Keratinocyte (primary cell): ENCODE results near the gene DDA1. TPM values are rescaled to one million over a fixed set of nuclear protein-coding genes. Genes with fewer than 3 reads are reported as not detected.
"Not testable (repeated sequence)": the region's sequence is repeated elsewhere in the genome, so short reads cannot be mapped to it uniquely, and the experiment has no call there.

Experiments
- DNase-seq: peaks from one replicate; pipeline ENCODE4 v3.0.0-alpha.2; 2011; ENCODE audit warnings: low read depth, missing footprints, low spot score
- FAIRE-seq: peaks from 2 replicates; lab custom pipeline; 2011; peaks lifted over from hg19 to GRCh38; lab: Jason Lieb, UNC
- H2AFZ ChIP-seq: 2 replicates; pipeline ENCODE4 v1.6.0; 2012; ENCODE audit warnings: low read length, control low read depth, inconsistent platforms; ENCODE audit not compliant: control insufficient read depth
- H3K27ac ChIP-seq: 2 replicates; pipeline ENCODE4 v1.5.1; 2011; ENCODE audit warnings: low read length; ENCODE audit not compliant: control insufficient read depth, insufficient read depth
- H3K27me3 ChIP-seq: 3 replicates; pipeline ENCODE4 v1.6.0; 2011; ENCODE audit warnings: low read length; ENCODE audit not compliant: control insufficient read depth, insufficient read depth; ENCODE audit errors: extremely low read depth
- H3K36me3 ChIP-seq, 2 experiments: 2 replicates in 1 of 2; 3 replicates in 1 of 2; pipeline ENCODE4 v1.5.1; 2011; ENCODE audit warnings: low read length in 2 of 2, mild to moderate bottlenecking in 1 of 2; ENCODE audit not compliant: control insufficient read depth in 2 of 2, insufficient read depth in 2 of 2; ENCODE audit errors: extremely low read depth in 1 of 2
- H3K4me1 ChIP-seq: 3 replicates; pipeline ENCODE4 v1.5.1; 2011; ENCODE audit warnings: low read length; ENCODE audit not compliant: control insufficient read depth, insufficient read depth; ENCODE audit errors: extremely low read depth
- H3K4me2 ChIP-seq: 3 replicates; pipeline ENCODE4 v1.6.0; 2011; ENCODE audit warnings: low read depth, low read length; ENCODE audit not compliant: control insufficient read depth, insufficient read depth; ENCODE audit errors: extremely low read depth
- H3K4me3 ChIP-seq, 3 experiments: fragments of 200-600 bp in 1 of 3; sonication (generic) in 1 of 3; 2 replicates in 2 of 3; 3 replicates in 1 of 3; pipeline ENCODE4 v1.5.1; 2011 to 2016; ENCODE audit warnings: low read length in 3 of 3, mild to moderate bottlenecking in 3 of 3, control low read depth in 2 of 3, inconsistent platforms in 1 of 3, low read depth in 1 of 3, mixed read lengths in 1 of 3, mixed run types in 1 of 3, moderate library complexity in 1 of 3; ENCODE audit not compliant: control insufficient read depth in 2 of 3, insufficient read depth in 2 of 3; ENCODE audit errors: extremely low read depth in 1 of 3
- H3K79me2 ChIP-seq: 2 replicates; pipeline ENCODE4 v1.6.0; 2012; ENCODE audit warnings: low read length; ENCODE audit not compliant: control insufficient read depth, insufficient read depth
- H3K9ac ChIP-seq: 3 replicates; pipeline ENCODE4 v1.6.0; 2011; ENCODE audit warnings: low read length; ENCODE audit not compliant: control insufficient read depth, insufficient read depth; ENCODE audit errors: extremely low read depth
- H3K9me1 ChIP-seq: 3 replicates; pipeline ENCODE4 v1.6.0; 2011; ENCODE audit warnings: low read length; ENCODE audit not compliant: control insufficient read depth, insufficient read depth; ENCODE audit errors: extremely low read depth
- H3K9me3 ChIP-seq: 2 replicates; pipeline ENCODE4 v1.5.1; 2012; ENCODE audit warnings: low read depth, low read length; ENCODE audit not compliant: control insufficient read depth
- H4K20me1 ChIP-seq: 3 replicates; pipeline ENCODE4 v1.6.0; 2011; ENCODE audit warnings: low read length; ENCODE audit not compliant: control insufficient read depth, insufficient read depth; ENCODE audit errors: extremely low read depth
- EZH2 ChIP-seq: IDR thresholded peaks from one replicate; pipeline ENCODE4 v1.6.1; 2012; ENCODE audit warnings: inconsistent platforms, mild to moderate bottlenecking, low read length, moderate library complexity
- dilution Hi-C: fragments of 300-500 bp; cut with MboI; formaldehyde crosslinking; loops from one replicate; pipeline ENCODE4 v1.7.0; 2020; ENCODE audit warnings: low sequenced_read_pairs; ENCODE audit not compliant: extremely low pct_ligation_motif_present
- polyA plus RNA-seq, 5 experiments: library from polyadenylated mRNA; depleted of rRNA in 3 of 5; stranded (reverse) in 3 of 5; stranded (forward) in 1 of 5; unstranded in 1 of 5; fragments of >200 nt; gene quantifications; 1 replicate in 1 of 5; 2 replicates in 3 of 5; 3 replicates in 1 of 5; pipeline versions ENCODE4 v1.2.1 to v1.2.3, GENCODE V29; 2011 to 2012; ENCODE audit warnings: missing spikeins in 2 of 5, low read depth in 1 of 5, low replicate concordance in 1 of 5
- TF ChIP-seq, protein P1 (sequence below), 3 experiments: IDR thresholded peaks in 1 of 3; conservative IDR thresholded peaks in 1 of 3; optimal IDR thresholded peaks in 1 of 3; 2 replicates in 2 of 3; 3 replicates in 1 of 3; pipeline versions ENCODE3 to v1.5.1; 2011; ENCODE audit warnings: low read length in 3 of 3, mild to moderate bottlenecking in 3 of 3, moderate library complexity in 2 of 3, control low read depth in 1 of 3, inconsistent platforms in 1 of 3; ENCODE audit not compliant: insufficient read depth in 2 of 3; ENCODE audit errors: extremely low read depth in 1 of 3

The DDA1 gene
- polyA plus RNA-seq, 1 donor (not counting 4 experiments of a cell fraction or from before 2014, with no cell fraction given) = 59.4 TPM

DNA sequence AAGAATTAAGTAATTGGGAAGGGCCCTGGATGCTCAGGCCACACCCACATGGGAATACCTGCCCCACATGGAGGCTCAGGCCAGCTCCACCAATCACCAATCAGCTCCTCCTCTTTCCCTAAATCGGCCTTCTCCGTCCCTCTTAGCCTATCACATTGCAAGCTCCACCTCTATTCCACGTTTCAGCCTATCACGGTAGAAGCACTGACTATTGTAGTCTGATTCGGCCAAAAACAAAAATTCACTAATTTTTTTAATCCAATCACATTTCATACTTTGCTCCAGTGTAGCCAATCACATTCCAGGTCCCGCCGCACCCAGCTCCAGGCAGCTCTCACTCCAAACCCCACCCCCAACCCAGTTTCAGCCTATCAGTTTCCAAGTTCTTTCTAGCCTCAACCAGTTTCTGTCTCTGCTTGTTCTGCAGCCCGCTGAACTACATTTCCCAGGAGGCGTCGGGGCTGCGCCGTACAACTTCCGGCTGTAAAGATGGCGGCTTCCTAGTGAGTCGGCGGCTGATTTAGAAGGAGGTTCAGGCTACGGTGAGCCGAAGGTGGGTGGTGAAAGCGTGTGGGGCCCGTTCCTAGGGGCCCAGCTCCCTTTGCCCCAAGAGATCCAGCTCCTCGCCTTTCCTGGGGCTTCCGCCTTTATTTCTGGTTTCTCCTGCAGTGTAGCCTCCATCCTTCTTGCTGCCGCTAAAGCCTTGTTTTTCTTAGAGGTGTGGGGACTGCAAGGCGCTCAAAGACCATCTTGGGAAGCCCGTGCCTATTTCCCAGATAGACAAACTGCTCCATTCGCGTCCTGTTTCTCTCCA is 42.2 kb upstream of the DDA1 start, which contains the start of gene BABAM1:
BABAM1 (plus strand) TSS at position 469 of the 814 bp plus-strand sequence. CDS start 1,364 bp downstream, outside the sequence.
- peak within 1 kb of the TSS; percentile 91 for H3K27ac ChIP-seq
- peak within 1 kb of the TSS; percentile 99 for H3K4me2 ChIP-seq
- DNase-seq = peak; percentile 94
- H3K36me3 ChIP-seq = peaks cover 10 to 12% of the 10 kb centered on the region in 2 experiments
- no peaks in the 10 kb centered on the region for H3K9me3 ChIP-seq
- peak within 1 kb of the TSS; percentile 92 for H3K9ac ChIP-seq
- peak; percentile 88 for FAIRE-seq
- H3K4me1 ChIP-seq = peaks cover 8% of the 10 kb centered on the region
- no peaks in the 10 kb centered on the region for H4K20me1 ChIP-seq
- H2AFZ ChIP-seq = peak within 1 kb of the TSS; percentile 93
- peak within 1 kb of the TSS; percentile 61 to 93 (median 90) for H3K4me3 ChIP-seq
- TF ChIP-seq EZH2 = no peak
- TF ChIP-seq, protein P1, sequence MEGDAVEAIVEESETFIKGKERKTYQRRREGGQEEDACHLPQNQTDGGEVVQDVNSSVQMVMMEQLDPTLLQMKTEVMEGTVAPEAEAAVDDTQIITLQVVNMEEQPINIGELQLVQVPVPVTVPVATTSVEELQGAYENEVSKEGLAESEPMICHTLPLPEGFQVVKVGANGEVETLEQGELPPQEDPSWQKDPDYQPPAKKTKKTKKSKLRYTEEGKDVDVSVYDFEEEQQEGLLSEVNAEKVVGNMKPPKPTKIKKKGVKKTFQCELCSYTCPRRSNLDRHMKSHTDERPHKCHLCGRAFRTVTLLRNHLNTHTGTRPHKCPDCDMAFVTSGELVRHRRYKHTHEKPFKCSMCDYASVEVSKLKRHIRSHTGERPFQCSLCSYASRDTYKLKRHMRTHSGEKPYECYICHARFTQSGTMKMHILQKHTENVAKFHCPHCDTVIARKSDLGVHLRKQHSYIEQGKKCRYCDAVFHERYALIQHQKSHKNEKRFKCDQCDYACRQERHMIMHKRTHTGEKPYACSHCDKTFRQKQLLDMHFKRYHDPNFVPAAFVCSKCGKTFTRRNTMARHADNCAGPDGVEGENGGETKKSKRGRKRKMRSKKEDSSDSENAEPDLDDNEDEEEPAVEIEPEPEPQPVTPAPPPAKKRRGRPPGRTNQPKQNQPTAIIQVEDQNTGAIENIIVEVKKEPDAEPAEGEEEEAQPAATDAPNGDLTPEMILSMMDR (optimal IDR thresholded peaks at IDR 0.05 in 1 of 3, IDR thresholded peaks at IDR 0.05 in 1 of 3, conservative IDR thresholded peaks at IDR 0.05 in 1 of 3; ENCODE audit: extremely low read depth in 1 of 3, insufficient read depth in 2 of 3, low read length in 3 of 3) = no peak
- no peaks in the 10 kb centered on the region for H3K27me3 ChIP-seq
- dilution Hi-C loops = no loop called here
- H3K9me1 ChIP-seq = no peaks in the 10 kb centered on the region
- H3K79me2 ChIP-seq = peaks cover 10% of the 10 kb centered on the region

DNA sequence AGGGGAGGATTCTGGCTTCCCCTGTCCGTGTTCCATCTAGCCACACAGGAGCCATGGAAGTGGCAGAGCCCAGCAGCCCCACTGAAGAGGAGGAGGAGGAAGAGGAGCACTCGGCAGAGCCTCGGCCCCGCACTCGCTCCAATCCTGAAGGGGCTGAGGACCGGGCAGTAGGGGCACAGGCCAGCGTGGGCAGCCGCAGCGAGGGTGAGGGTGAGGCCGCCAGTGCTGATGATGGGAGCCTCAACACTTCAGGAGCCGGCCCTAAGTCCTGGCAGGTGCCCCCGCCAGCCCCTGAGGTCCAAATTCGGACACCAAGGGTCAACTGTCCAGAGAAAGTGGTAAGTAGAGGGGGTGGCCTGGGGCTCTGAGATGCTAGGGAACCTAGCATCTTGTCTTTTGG is 40.6 kb upstream of the DDA1 start:
- Histone ChIP-seq H3K9me1 (no peaks in the 10 kb centered on the region), H3K9me3 (no peaks in the 10 kb centered on the region), H3K4me1 (peaks cover 8% of the 10 kb centered on the region), H3K9ac (no peak overlapping the region), H3K79me2 (peaks cover 10% of the 10 kb centered on the region), H3K4me3 (no peak overlapping the region), H3K4me2 (no peak overlapping the region), H3K27ac (no peak overlapping the region), H4K20me1 (no peaks in the 10 kb centered on the region), H3K27me3 (no peaks in the 10 kb centered on the region), H3K36me3 (peaks cover 12 to 15% of the 10 kb centered on the region in 2 experiments), H2AFZ (no peak overlapping the region)
- dilution Hi-C loops = no loop called here
- FAIRE-seq (no peak), DNase-seq (no peak)
- TF ChIP-seq, protein P1 (optimal IDR thresholded peaks at IDR 0.05 in 1 of 3, IDR thresholded peaks at IDR 0.05 in 1 of 3, conservative IDR thresholded peaks at IDR 0.05 in 1 of 3; ENCODE audit: extremely low read depth in 1 of 3, insufficient read depth in 2 of 3, low read length in 3 of 3) = no peak
- no peak for TF ChIP-seq EZH2

DNA sequence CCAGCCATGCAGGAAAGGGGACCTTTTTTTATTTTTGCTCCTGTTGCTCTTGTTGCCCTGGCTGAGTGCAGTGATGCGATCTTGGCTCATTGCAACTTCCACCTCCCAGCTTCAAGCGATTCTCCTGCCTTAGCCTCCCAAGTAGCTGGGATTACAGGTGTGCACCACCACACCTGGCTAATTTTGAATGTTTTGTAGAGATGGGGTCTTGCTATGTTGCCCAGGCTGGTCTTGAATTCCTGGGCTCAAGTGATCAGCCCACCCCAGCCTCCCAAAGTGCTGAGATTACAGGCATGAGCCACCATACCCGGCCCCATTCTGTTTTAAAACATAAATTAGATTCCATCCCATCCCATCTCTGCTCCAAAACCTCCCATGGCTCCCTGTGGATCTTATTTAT is 34.5 kb upstream of the DDA1 start:
- H3K4me1 ChIP-seq, FAIRE-seq, dilution Hi-C loops, H3K9ac ChIP-seq, H3K27me3 ChIP-seq, H3K9me1 ChIP-seq, DNase-seq, H4K20me1 ChIP-seq, H2AFZ ChIP-seq, H3K9me3 ChIP-seq, H3K27ac ChIP-seq, H3K79me2 ChIP-seq, H3K4me2 ChIP-seq, H3K4me3 ChIP-seq: not testable (repeated sequence)
- peaks cover 26 to 38% of the 10 kb centered on the region in 2 experiments for H3K36me3 ChIP-seq
